Inferior parietal cortex (tissue), 1 donor: Measurements from ENCODE around the gene TAGLN2.

Source experiments
- DNase-seq: peaks from one replicate; pipeline ENCODE4 v3.0.0-alpha.2; 2016; ENCODE audit errors: extremely low spot score

TAGLN2 gene

DNA sequence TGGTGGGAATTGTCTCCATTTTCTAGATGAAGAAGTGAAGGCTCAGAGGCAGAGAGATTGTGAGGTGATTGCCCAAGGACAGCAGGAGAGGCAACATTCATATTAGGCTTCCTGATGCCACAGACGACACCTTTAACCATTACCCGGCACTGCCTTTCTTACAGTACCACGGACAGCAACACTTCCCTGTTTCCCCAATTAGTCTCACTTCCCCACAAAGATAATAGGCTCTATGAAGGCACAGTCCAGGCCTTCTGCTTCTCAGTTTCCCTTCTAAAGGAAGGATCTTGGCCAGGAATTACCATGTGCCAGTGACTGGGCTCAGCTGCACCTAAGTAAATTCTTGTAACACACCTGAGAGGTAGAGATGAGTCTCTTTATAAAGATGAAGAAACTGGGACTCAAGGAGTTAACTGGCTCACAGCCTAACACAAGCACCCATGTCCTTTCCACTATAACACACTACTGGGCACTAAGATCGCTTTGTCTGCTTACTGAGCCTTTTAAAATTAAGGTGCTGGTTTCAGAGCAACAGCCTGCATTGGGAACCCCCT lies 10.5 kb upstream of the TAGLN2 start:
- DNase-seq = no peak

DNA sequence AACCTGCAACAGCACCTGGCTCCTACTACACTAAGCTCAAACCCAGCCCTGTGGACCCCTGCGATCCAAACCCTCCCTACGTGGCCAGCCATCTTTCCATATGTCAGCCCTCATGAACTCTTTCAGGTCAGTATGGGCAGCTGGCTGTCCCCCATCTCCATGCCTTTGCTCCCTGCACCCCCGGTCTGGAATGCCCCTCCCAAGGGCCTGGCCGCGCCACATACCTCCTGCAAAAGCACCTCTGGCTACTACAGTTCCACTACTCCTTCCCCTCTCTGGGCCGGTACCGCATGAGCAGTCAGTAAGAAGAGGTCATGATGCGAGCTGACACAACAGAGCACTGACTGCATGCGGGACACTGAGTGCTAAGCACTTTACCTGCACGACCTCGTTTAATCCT lies 10.0 kb upstream of the TAGLN2 start:
- DNase-seq = no peak

DNA sequence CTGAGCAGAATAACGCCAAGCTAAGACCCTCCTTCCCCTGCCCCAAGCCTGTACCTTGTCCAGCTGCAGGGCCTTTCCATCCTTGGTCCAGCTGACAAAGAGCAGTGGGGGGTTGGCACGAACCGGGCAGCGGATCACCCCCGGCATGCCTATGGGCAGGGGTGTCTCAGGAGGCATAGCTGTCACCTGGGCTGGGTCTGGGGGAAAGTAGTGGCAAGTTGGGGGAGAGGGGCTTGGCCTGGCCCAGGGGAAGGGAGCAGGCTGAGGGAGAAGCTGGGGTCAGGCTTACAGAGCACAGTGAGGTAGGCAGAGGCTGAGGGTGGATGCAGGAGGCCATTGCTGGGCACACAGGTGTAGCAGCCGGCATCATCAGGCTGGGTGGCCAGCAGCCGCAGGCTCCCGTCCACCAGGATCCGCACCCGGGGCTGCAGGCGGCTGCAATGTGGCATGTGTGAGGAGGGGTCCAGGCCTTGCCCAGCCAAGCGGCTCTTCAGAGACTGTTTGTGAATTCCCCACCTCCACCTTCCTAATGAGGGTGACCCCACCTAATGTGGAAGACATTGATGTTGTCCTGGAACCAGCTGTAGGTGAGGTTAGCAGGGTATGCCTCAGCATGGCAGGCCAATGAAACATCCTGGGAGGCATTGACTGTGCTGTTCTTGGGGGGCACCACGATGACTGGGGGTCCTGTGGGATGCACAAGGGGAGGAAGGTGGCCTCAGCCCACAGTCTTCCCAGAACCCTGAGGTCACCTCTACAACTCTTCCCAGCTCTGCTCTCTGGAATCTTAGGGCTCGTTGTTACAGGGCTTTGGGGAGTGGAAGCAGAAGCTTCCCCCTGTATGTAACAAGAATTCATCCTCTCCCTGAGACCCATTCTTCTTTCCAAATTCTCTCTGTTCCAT lies 9.1 kb upstream of the TAGLN2 start:
- DNase-seq = no peak

DNA sequence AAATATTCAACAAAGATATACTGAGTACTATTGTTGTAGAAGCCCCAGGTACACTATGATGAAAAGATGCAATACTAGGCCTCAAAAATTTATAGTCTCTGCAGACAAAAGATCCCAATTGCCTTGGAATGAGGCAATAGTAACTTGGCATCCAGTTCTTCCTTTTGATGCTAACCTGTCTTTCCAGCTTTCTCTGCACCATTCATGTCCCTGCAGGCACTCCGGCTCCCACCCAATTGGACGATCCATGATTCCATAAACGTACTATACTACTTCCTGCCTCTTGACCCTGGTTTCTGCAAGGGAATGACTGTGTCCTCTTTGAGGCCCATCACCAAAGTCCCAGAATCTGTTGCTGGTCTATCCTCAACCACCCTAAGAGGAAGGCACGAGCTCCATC lies 8.0 kb upstream of the TAGLN2 start:
- no peak for DNase-seq

- no peak for DNase-seq
These were observed 7.3 kb upstream of the TAGLN2 start for GRCh38 chr1:159932296-159933285.

DNA sequence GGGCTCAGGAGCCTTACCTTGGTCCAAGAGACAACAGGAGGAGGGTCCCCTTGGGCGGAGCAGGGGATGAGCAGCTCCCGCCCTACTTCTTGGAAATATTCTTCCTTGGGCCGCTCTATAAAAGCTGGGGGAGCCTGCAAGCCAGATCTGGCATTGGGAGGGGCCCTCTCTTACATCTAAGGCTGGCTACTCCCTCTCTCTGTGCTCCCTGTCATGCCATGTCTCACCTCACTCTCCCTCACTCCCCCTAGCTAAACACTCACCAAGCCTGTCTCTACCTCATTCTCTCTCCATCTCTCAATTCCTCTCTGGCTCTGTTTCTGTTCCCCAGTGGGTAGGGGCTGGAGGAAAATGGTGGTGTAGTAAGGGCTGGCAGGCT lies 6.5 kb upstream of the TAGLN2 start:
- DNase-seq = no peak

GRCh38 chr1:159931101-159931794 lies 5.9 kb upstream of the TAGLN2 start:
- no peak for DNase-seq

GRCh38 chr1:159930634-159931033 lies 5.3 kb upstream of the TAGLN2 start:
- DNase-seq = no peak

DNA sequence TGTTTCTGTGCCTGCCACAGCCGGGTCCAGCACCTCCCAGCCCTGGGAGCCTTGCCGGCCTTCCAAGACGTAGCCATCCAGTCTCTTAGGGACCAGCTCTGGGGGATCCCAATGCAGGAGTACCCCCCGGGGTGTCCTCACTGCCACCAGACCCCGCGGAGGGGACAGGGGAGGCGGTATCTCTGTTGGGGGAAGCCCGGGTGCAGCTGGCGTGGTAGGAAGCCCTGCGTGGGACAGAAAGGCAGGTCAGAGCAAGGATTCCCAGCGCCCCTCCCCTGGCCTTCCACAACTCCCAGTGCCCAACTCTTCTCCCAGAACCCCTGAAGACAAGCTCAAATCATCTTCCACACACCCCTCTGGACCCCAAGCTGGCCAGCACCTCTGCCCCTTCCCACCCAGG lies 4.9 kb upstream of the TAGLN2 start:
- DNase-seq = no peak

- DNase-seq = no peak
These were observed 4.1 kb upstream of the TAGLN2 start for GRCh38 chr1:159929155-159930051.

GRCh38 chr1:159928491-159929050 lies 3.3 kb upstream of the TAGLN2 start:
- DNase-seq = no peak

DNA sequence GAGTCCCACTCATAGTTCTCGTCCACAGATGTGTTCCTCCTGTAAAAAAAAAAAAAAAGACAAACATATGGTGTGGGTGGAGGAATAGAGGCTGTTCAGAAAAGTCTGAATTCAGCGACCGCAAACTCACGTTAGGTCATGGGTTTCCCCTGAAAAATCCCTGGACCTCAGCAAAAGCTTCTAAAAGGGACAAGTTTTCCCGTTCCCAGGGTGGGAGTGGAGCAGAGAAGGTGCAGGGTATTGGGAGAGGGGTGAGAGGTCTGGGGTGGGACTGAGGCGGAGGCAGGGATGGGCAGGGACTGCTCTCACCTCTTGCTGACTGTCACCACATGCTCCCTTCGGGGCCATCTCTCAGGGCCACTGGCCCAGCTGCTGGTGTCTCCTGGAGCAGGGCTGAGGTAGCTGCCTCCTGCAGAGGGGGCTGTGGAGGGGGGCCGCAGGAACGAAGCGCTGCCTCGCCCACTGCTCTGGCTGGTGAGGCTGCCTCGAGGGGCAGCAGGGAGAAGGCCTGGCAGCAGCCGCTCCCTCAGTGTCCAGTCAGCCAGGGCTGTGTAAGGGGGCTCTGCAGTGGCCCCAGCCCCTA lies 2.6 kb upstream of the TAGLN2 start:
- DNase-seq = no peak

DNA sequence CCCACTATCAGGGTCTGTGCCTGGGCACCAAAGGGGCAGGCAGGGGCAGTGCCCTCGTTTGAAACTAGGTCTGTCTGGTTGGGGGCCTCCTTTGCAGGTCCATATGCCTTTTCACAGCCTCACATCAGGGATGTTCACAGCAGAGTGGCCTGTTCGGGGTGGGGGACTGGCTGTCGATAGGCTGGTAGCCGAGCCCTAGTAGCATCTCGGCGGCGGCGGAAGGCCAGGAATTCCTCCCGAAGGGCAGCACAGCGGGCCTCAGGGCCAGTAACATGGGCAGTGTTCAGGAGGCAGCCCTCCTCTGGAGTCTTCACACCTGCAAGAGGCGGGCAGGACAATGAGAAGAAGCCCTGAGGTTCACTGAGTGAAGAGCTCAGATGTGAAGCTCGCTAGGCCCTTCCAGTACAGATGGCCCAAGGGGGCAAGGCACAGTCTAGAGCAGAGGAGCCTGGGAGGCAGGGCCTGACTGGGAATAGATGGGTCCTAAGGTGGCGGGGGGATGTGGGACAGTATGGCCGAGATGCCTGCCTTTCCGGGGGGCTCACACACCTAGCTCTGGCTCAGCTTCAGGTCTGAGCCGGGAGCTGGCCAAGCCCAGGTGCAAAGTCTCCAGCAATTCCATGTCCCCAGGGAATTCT lies 2.0 kb upstream of the TAGLN2 start:
- DNase-seq = no peak

GRCh38 chr1:159925719-159926078 lies 392 bp upstream of the TAGLN2 start:
- DNase-seq = no peak

GRCh38 chr1:159924025-159924790 lies 1.1 kb downstream of the TAGLN2 start:
- DNase-seq = no peak

- no peak for DNase-seq
These were observed 1.9 kb downstream of the TAGLN2 start for GRCh38 chr1:159923203-159924024.

DNA sequence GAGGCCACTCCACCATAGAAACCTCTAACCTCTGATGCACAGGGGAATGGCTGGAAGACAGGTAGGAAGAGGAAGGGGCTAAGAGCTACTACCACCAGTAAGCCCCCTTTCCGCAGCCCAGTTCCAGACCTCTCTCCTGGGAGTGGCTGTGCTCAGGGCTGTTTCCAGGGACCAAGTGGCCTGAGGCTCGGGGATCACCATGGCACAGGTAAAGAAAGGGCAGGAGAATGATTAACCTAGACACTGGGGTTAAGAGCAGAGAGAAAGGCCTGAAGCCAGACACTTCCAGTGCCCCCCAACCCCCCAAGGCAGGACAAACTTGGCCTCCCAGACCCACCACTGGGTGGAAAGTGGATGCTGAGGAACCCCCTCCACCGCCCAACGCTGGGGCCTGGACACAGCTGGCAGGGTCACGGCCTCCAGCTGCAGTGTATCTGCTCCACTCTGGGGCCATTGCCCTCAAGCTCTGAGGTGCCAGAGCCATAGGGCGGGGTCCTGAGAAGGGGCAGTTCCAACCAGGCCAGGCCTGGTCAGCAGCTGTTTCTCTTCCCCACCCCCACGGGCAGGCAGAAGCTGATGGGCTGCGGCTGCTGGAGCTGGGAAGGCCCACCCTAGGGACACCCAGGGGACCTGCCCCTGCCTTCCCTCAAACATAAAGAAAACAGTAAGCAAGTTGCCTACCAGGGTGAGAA lies 2.6 kb downstream of the TAGLN2 start:
- DNase-seq = no peak
